Hepatocyte (in vitro differentiated cells): ENCODE measurements around the gene POGLUT2. TPM values are rescaled to one million over a fixed set of nuclear protein-coding genes. Genes with fewer than 3 reads are reported as not detected.

Source experiments
- DNase-seq: peaks from one replicate; pipeline ENCODE4 v3.0.0-alpha.2; 2016; ENCODE audit warnings: low spot score
- H2AFZ ChIP-seq: fragments of 200-600 bp; sonication (generic); 2 replicates; pipeline ENCODE4 v1.6.0; 2016; ENCODE audit warnings: antibody characterized with exemption, mild to moderate bottlenecking
- H3K27ac ChIP-seq: fragments of 200-600 bp; sonication (generic); 2 replicates; pipeline ENCODE4 v1.5.1; 2016; ENCODE audit warnings: mild to moderate bottlenecking
- H3K27me3 ChIP-seq: fragments of 200-600 bp; sonication (generic); 2 replicates; pipeline ENCODE4 v1.6.1; 2016
- H3K36me3 ChIP-seq: fragments of 200-600 bp; sonication (generic); replicated peaks from 2 replicates; pipeline ENCODE4 v1.5.1; 2016; ENCODE audit warnings: low read depth; ENCODE audit not compliant: insufficient read depth
- H3K4me1 ChIP-seq: fragments of 200-600 bp; sonication (generic); 2 replicates; pipeline ENCODE4 v1.5.1; 2016; ENCODE audit warnings: mild to moderate bottlenecking, moderate library complexity; ENCODE audit not compliant: insufficient read depth
- H3K4me2 ChIP-seq: fragments of 200-600 bp; sonication (generic); 2 replicates; pipeline ENCODE4 v1.6.0; 2016
- H3K4me3 ChIP-seq: fragments of 200-600 bp; sonication (generic); 2 replicates; pipeline ENCODE4 v1.5.1; 2016; ENCODE audit warnings: mild to moderate bottlenecking
- H3K79me2 ChIP-seq: fragments of 200-600 bp; sonication (generic); 2 replicates; pipeline ENCODE4 v1.6.0; 2017; ENCODE audit warnings: mild to moderate bottlenecking
- H3K9me2 ChIP-seq: fragments of 200-600 bp; sonication (generic); replicated peaks from 2 replicates; pipeline ENCODE4 v1.6.0; 2017; ENCODE audit warnings: mild to moderate bottlenecking; ENCODE audit not compliant: insufficient read depth
- H3K9me3 ChIP-seq: fragments of 200-600 bp; sonication (generic); 2 replicates; pipeline ENCODE4 v1.5.1; 2016; ENCODE audit warnings: low read depth, mild to moderate bottlenecking
- H4K20me1 ChIP-seq: fragments of 200-600 bp; sonication (generic); 2 replicates; pipeline ENCODE4 v1.6.0; 2016; ENCODE audit warnings: mild to moderate bottlenecking; ENCODE audit not compliant: insufficient read depth, poor library complexity, severe bottlenecking
- EZH2 ChIP-seq: fragments of 200-600 bp; sonication (generic); IDR thresholded peaks from 2 replicates; pipeline ENCODE4 v1.6.1; 2016; ENCODE audit warnings: antibody characterized with exemption, mild to moderate bottlenecking, borderline replicate concordance
- EZH2phosphoT487 ChIP-seq: fragments of 200-600 bp; sonication (generic); IDR thresholded peaks from one replicate; pipeline ENCODE4 v1.6.1; 2018; ENCODE audit warnings: antibody characterized with exemption, mild to moderate bottlenecking, low read depth, moderate library complexity; ENCODE audit not compliant: unreplicated experiment, severe bottlenecking
- WGBS: methylation state at CpG from one replicate; pipeline ENCODE4 v1.1.6; 2016; ENCODE audit warnings: low lambda C conversion rate; ENCODE audit errors: missing lambda C conversion rate; 5-methylcytosine and 5-hydroxymethylcytosine counted together
- polyA plus RNA-seq: library from polyadenylated mRNA; unstranded; fragments of >200 nt; fragmentation: Nextera tagmentation; extraction: Ambion mirVana; gene quantifications from 2 replicates; pipeline ENCODE4 v1.2.1, GENCODE V29; 2016
- total RNA-seq: library from RNA; depleted of rRNA; stranded (reverse); fragments of >200 nt; gene quantifications from 2 replicates; pipeline ENCODE4 v1.2.3, GENCODE V29; 2014
- TF ChIP-seq, protein P1 (sequence below): fragments of 200-600 bp; sonication (generic); IDR thresholded peaks from 2 replicates; pipeline ENCODE4 v1.5.1; 2016; ENCODE audit warnings: antibody characterized with exemption, mild to moderate bottlenecking; ENCODE audit not compliant: poor library complexity

POGLUT2 gene
- total and polyA plus RNA-seq, 2 experiments from 2014 or later = 18.1 TPM

GRCh38 chr13:102816708-102817107, 17.9 kb upstream of the POGLUT2 start:
- TF ChIP-seq EZH2phosphoT487 = no peak
- TF ChIP-seq, protein P1, sequence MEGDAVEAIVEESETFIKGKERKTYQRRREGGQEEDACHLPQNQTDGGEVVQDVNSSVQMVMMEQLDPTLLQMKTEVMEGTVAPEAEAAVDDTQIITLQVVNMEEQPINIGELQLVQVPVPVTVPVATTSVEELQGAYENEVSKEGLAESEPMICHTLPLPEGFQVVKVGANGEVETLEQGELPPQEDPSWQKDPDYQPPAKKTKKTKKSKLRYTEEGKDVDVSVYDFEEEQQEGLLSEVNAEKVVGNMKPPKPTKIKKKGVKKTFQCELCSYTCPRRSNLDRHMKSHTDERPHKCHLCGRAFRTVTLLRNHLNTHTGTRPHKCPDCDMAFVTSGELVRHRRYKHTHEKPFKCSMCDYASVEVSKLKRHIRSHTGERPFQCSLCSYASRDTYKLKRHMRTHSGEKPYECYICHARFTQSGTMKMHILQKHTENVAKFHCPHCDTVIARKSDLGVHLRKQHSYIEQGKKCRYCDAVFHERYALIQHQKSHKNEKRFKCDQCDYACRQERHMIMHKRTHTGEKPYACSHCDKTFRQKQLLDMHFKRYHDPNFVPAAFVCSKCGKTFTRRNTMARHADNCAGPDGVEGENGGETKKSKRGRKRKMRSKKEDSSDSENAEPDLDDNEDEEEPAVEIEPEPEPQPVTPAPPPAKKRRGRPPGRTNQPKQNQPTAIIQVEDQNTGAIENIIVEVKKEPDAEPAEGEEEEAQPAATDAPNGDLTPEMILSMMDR = no peak
- TF ChIP-seq EZH2 = no peak
- 87% methylated on average over 4 of the region's 4 CpGs for whole genome bisulfite sequencing
- Histone ChIP-seq H3K4me2 (no peak overlapping the region), H3K9me3 (no peaks in the 10 kb centered on the region), H3K27ac (no peak overlapping the region), H3K27me3 (no peaks in the 10 kb centered on the region), H3K4me1 (no peaks in the 10 kb centered on the region), H2AFZ (no peak overlapping the region), H3K9me2 (no peaks in the 10 kb centered on the region), H3K4me3 (no peak overlapping the region), H4K20me1 (no peaks in the 10 kb centered on the region), H3K79me2 (peaks cover 22% of the 10 kb centered on the region), H3K36me3 (no peaks in the 10 kb centered on the region)
- no peak for DNase-seq

- H3K9me3 ChIP-seq = no peaks in the 10 kb centered on the region
- WGBS = 92% methylated on average over 5 of the region's 5 CpGs
- H3K27me3 ChIP-seq = no peaks in the 10 kb centered on the region
- no peak overlapping the region for H3K4me3 ChIP-seq
- no peaks in the 10 kb centered on the region for H3K9me2 ChIP-seq
- no peak overlapping the region for H3K27ac ChIP-seq
- no peak overlapping the region for H3K4me2 ChIP-seq
- no peaks in the 10 kb centered on the region for H3K36me3 ChIP-seq
- H2AFZ ChIP-seq = no peak overlapping the region
- peaks cover 31% of the 10 kb centered on the region for H3K79me2 ChIP-seq
- no peaks in the 10 kb centered on the region for H3K4me1 ChIP-seq
- TF ChIP-seq, protein P1 = no peak
- TF ChIP-seq EZH2 (no peak), EZH2phosphoT487 (no peak)
- H4K20me1 ChIP-seq = no peaks in the 10 kb centered on the region
- no peak for DNase-seq
These were observed 17.0 kb upstream of the POGLUT2 start for GRCh38 chr13:102815788-102816187.

DNA sequence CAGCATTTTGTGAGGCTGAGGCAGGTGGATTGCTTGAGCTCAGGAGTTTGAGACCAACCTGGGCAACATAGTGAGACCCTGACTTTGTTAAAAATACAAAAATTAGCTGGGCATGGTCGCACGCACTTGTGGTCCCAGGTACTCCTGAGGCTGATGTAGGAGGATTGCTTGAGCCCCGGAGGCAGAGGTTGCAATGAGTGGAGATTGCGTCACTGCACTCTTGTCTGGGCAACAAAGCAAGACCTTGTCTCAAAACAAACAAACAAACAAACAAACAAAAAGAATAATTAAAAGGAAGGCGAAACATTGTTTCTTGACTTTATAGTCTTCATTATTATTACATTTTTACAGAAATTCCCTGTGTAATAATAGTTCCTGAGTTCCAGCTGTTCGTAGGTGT, 16.0 kb upstream of the POGLUT2 start:
- no peaks in the 10 kb centered on the region for H3K9me2 ChIP-seq
- DNase-seq = no peak
- H3K79me2 ChIP-seq = peaks cover 39% of the 10 kb centered on the region
- no peak overlapping the region for H3K4me2 ChIP-seq
- H3K27ac ChIP-seq = no peak overlapping the region
- no peaks in the 10 kb centered on the region for H3K4me1 ChIP-seq
- H4K20me1 ChIP-seq = no peaks in the 10 kb centered on the region
- no peak overlapping the region for H2AFZ ChIP-seq
- no peaks in the 10 kb centered on the region for H3K27me3 ChIP-seq
- peaks cover 5% of the 10 kb centered on the region for H3K9me3 ChIP-seq
- TF ChIP-seq EZH2 (no peak), EZH2phosphoT487 (no peak)
- TF ChIP-seq, protein P1 = no peak
- WGBS = 83% methylated on average over 6 of the region's 6 CpGs
- no peak overlapping the region for H3K4me3 ChIP-seq
- no peaks in the 10 kb centered on the region for H3K36me3 ChIP-seq

- Histone ChIP-seq H3K4me2 (no peak overlapping the region), H3K4me3 (no peak overlapping the region), H3K9me2 (no peaks in the 10 kb centered on the region), H3K27me3 (no peaks in the 10 kb centered on the region), H2AFZ (no peak overlapping the region), H4K20me1 (no peaks in the 10 kb centered on the region), H3K27ac (no peak overlapping the region), H3K9me3 (peaks cover 5% of the 10 kb centered on the region), H3K36me3 (no peaks in the 10 kb centered on the region), H3K79me2 (peaks cover 43% of the 10 kb centered on the region), H3K4me1 (no peaks in the 10 kb centered on the region)
- DNase-seq = no peak
- TF ChIP-seq EZH2phosphoT487 (no peak), EZH2 (no peak)
- TF ChIP-seq, protein P1 = no peak
- 86% methylated on average over 7 of the region's 7 CpGs for WGBS
These were observed 15.3 kb upstream of the POGLUT2 start for GRCh38 chr13:102814025-102814607.
